ENCODE measurements around the gene HAPSTR1.

GRCh38 chr16:9097266-9098219, 6.1 kb downstream of the HAPSTR1 start:
- TF ChIP-seq CTCF (IDR thresholded peaks at IDR 0.05) (no peak), POLR2A (IDR thresholded peaks at IDR 0.05) (no peak), EP300 (IDR thresholded peaks at IDR 0.05) (no peak), POLR2AphosphoS5 (IDR thresholded peaks at IDR 0.05) (no peak)
